HuH-7.5 (cell line): ENCODE results near the gene NAXD.
A peak's percentile ranks its signal among the peaks of the same experiment; 100 is the strongest.
"Not testable (repeated sequence)": the region's sequence is repeated elsewhere in the genome, so short reads cannot be mapped to it uniquely, and the experiment has no call there.

Experiments
- DNase-seq: peaks from one replicate; pipeline ENCODE4 v3.0.0; 2011; ENCODE audit warnings: low spot score

Gene NAXD

DNA sequence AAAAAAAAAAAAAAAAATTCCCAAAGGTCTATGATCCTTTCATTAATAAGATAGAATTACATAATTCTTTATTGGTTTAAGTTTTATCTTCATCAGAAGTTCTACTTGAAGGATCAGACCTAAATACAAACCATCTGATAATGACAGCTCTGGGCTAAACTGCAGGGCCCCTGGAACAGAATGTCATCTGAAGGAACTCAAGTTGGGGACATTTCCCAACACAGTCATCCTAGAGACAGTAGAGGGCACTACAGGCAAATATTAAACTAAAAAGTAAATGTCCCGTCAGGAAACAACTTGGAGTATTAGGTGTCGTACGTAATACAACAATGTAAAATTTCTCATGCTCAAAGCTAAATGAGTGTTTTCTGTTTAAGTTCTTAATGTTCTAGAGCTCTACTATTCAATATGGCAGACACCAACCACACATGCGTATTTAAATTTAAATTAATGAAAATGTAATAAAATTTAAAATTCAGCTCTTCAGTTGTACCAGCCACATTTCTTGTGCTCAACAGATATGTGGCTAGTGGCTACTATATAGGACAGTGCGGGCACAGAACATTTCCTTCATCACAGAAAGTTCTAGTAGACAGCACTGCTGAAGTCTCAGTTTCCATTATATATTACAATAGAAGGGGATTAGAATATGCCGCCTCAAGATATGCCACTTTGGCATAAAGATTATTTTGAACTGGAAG is 21.8 kb upstream of the NAXD start:
- DNase-seq: peak; percentile 41

DNA sequence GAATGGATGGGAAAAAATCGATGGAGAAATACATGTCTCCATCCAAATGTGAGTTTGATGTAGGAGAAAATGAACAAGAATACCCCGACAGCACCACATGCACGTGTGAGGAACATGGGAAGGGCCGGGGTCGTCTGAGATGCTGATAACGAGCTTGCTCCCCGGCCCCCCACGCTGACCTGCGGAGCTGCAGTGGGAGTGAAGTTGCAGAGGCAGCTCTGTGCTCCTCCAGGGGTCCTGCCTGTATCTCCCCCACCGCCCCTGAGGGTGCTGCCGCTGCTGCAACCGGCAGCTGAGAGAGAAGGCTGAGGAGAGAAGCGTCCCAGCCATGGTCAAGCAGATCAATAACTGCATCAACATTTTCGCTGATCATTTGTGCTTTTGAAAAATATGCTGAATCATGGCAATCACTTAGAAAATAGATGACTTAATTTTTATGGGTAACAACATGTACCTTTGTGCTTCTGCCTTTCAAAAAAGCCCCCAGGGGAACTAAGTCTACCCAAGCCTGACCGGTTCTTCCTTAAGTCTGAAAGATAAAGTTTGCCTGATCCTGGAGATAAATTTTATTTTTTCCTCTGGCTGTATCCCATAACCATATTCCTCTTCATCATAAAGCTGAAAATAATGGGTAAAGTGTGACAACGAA is 18.2 kb upstream of the NAXD start:
- no peak for DNase-seq

DNA sequence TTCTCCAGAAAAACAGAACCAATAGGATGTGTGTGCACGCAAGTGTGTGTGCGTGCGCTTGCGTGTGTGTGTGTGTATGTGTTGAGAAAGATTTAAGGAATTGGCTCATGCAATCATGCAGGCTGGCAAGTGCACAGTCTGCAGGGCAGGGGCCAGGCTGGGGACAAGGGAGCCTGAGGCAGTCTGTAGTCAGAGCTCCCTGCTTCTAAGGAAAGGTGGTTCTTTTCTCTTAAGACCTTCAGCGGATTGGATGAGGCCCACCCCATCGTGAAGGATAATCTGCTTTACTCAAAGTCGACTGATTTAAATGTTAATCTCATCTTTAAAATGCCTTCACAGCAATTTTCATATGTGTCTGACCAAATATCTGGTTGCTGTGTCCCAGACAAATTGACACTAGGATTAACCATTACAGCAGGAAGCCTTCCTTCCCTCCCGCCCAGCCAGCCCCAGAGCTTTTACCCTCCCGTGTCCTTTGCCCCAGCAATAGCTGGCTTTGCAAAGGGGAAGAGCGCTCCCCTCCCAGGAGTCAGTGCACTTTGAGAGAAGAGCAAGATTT is 15.0 kb upstream of the NAXD start:
- DNase-seq: no peak

DNA sequence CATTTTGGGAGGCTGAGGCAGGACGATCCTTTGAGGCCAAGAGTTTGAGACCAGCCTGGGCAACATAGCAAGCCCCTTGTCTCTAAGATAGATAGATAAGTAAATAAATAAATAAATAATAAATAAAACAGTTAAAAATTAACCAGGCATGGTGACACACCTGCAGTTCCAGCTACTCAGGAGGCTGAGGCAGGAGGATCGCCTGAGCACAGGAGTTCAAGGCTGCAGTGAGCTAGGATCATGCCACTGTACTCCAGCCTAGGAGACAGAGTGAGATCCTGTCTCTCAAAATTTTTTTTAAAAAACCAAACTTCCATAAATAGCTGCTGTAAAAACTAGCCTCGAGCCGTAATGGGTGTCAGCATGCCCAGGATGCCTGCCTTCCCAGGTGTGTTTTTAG is 14.4 kb upstream of the NAXD start:
- no peak for DNase-seq

DNA sequence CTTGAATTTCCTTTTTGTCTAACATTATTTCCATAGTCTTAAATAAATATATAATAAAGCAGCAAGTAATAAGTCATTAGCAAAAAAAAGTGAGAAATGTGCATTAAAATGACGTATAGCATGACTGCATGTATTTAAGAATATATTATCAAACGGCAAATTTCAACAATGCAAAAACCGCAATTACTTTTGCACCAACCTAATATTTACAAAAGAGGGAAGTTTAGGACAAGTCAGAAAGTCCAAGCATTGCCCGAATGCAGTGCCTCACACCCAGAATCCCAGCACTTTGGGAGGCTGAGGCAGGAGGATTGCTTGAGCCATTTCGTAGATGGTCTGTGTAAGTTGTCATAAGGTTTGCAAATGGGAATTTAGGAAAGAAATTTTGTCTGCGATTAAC is 10.2 kb upstream of the NAXD start:
- DNase-seq: no peak

DNA sequence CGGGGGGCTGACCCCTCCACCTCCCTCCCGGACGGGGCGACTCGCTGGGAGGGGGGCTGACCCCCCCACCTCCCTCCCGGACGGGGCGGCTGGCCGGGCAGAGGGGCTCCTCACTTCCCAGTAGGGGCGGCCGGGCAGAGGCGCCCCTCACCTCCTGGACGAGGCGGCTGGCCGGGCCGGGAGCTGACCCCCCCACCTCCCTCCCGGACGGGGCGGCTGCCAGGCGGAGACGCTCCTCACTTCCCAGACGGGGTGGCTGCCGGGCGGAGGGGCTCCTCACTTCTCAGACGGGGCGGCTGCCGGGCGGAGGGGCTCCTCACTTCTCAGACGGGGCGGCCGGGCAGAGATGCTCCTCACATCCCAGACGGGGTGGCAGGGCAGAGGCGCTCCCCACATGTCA is 9.1 kb upstream of the NAXD start:
- not testable (repeated sequence) for DNase-seq

DNA sequence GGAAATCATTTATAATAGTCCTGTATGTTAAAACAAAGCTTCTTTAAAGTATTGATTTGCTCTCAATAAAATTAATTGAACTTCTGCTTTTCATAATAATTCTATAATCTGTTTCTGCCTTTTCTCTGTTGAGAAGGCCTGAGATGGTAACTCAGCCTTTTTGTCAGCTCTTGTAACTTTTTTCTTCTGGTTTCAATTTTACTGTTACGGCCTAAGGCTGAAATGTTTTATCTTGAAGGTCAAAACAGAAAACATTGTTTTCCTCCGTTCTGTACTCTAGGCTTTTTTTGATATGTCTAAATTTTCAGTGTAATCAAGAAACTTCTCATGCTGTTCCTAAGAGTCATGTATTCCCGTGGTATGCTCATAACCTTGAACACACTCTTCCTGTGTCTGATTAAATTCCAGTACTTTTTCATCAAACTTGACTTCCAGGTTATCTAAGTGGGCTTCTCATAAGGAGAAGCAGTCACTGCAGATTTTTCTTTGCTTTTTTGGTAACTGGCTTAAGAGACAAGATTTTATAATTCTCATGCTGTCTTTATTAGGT is 7.6 kb upstream of the NAXD start:
- DNase-seq: no peak

DNA sequence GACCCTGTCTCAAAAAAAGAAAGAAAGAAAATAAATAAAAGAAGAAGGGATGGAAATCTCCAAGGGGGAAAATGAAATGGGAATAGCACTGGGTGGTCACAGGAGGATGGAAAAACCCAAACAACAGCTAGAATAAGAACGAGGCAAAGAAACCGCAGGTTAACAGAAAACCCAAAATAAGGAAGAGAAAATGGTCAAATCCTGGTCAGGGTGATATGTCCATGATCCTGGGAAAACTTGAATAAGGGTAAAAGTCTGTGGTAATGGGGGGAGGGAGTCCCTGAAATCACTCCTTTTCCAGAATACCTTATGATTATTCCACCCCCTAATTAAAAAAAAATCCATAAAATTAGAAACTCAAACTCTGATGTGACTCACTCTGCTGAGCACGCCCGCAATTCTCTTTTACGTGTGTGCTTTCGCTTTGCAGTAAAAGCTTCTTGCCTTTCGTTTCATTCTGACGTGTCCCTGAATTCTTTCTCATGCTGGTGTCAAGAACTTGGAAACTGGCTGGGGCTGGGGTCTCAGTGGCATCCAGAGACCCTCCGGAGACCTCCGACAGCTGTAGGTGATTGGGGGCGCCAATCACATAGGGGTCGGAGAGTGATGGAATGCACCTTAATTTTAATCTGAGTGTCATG is 4.3 kb upstream of the NAXD start:
- DNase-seq: no peak

DNA sequence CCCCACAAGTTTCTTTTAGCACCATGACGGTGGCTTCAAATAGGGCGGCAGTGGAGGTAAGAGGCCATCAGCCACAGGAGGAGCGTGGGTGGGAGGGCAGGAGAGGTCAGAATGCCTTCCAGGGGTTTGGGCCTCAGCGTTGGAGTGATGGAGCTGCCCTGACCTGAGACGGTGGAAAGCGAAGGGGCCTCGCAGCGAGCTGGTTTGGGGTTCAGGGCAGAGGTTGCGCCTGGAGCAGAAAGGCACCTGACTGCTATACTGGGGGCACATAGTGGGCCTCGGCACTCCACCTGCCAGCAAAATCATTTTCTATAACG is 382 bp upstream of the NAXD start:
- no peak for DNase-seq

DNA sequence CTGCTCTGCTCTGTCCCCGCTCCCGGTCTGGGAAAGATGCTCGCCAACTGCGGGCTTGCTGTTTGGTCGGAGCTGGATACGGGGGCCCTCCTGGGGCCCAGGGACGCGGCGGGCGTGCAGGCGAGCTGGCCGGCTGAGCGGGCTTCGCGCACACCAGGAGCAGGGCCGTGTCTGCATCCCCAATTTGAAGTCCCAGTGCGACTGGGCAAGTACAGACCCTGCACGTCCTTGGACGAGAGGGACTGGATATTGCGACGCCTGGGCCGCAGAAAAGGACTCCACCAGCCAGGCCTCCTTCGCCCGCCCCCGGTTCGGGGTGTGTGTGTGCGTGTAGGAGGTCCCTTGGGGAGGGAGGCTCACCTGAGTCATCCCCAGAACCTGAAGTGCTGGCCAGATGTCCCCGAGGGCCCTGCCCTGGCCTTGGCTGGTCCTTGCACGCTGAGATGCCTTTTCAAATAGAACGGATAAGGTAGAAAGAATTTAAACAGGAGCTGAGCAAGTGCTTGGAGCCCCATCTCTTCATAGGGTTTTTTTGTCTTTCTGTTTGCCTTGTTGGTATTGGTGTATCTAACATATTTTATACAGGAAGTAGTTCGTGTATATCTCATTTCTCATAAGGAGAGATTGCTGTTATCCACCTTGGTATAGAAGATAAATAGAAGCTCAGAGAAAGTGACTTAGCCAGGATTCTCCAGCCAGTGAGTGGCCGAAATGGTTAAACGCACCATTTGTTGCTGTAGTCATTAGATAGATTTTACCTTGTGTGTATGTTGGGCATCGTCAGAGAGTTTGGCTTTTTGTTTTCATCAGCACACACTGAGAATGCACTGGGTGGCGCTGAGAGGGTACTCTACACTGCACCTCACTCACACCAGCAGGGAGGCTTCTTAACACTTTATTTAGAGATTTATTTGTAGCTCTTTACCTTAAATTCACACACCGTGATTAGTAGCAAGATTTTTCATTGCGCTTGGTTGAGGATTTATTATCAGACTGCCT is 1.1 kb downstream of the NAXD start:
- DNase-seq: no peak

DNA sequence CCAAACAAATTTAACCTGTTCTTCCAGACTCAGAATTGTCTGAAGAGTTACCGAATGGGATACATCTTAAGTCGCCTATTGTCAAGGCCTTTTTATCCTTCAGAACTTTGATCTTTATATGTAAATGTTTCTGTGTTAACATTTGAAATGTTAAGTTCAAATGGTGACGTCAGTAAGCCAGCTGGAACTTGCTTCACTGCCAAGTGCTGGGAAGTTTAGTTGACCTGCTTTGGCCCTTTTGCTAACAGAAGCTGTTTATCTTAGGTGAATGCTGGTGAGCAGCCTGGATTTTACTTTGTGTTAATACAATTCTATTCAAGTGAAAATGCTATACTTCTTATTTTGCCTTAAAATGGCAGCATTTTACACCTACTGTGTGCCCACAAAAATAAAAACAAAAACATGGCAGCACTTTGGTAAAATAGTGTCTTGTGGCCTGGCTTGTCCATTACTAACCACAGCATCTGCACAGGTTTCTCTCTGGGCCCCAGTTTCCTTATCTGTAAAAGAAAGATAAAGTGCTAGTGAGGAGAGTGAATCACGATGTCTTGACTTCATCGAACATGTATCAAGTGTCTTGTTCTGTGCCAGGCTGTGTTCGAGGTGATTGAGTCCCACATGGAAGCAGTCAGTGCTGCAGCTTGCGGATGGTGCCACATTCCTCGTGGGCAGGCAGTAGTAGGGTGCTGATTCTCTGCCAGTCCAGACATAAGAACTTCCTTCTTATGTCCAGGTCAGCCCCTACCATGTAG is 2.2 kb downstream of the NAXD start:
- no peak for DNase-seq

DNA sequence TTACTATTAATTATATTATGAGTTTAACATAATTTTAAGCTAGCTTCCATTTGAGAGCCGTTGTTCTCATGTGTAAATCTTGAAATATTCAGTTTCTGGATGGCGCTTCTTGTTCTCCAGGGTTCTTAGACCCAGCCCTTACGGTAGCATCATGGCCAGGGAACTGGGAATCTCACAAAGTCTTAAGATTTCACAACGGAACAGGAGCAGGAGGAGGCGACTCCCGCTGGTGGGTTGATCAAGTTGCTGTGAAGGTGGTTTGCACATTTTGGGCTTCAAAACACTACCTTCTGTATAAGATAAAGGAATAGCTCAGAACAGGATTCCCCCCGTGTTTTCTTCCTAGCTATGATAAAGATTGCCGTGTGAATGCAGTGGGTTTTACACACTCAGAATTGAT is 2.8 kb downstream of the NAXD start:
- DNase-seq: no peak

DNA sequence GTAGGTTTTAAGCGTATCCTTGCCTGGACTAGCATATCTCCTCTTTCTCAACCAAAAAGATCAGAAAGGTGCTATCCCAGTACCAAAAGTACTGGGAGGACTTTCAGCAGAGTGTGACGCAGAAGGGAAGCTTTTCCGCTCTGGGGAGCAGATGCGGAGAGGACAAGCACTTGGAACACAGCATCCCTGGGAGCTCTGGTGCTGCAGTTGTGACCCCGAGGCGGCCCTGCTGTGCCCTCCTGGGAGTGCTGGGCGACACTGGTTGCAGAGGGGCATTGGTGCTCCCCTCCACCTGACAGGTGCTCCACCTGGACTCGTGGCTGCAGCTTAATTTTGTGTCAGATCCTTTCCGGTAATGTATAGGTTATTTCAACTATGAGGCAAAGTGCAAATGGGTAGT is 3.4 kb downstream of the NAXD start:
- DNase-seq: no peak

DNA sequence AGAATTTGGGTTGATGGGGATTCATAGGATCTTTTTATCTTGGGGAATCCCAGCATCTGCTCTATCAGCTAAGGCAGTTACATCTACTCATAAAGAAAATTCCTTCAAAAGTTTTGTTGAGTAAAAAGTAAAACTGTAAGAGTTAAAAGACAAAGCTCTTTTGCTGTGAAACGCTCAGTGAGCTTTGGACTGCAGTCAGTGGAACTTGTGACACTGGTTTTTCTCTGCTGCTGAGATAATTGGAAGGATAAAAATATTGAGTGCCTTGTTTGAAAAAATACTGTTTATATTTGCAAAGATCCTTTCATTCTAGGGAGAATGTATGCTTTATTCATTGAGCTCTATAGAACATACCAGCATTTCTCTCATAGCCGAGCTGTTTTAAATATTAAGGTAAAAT is 5.3 kb downstream of the NAXD start:
- DNase-seq: no peak

DNA sequence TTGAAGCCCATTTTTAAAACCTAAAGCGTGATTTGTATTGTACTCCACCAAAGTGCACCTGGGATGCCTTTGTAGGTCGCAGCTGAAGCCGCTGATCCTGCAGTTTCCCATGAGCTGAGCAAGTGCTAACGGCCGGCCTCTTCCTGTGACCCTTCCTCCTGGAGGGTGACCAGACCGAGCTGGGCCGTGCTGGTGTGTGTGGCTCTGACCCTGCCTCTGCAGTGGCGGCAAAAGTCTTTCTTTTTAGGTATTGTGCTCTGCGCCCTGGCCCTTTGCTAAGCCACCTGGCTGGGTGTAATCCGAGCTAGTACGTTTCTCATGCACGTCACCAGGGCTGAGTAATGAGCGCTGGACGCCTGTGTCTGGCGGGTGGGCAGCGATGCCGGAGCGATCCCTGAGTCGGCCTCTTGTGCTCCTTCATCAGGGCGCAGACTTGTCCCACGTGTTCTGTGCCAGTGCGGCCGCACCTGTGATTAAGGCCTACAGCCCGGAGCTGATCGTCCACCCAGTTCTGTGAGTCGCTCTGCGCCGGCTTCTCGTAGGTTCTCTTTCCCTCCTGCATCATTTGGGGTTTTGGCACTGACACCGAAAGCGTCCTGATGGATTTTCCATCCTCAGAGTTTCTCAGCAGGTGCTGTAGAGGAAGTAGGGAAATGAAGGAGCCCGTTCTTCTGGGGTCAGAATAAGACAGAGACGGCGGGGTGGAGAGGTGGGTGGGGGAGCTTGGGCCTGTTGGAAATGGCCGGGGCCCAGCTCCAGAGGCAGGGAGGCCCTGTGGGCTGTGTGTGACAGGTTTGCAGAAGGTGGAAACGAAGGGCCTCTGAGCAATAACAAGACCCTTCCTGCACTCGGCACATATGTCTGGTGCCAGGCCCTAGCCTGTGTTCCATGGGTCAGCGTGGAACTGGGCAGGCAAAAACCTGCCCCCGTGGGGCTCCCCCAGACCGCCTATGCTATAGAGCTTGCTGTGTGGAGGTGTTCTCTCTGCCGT is 9.7 kb downstream of the NAXD start:
- DNase-seq: no peak

DNA sequence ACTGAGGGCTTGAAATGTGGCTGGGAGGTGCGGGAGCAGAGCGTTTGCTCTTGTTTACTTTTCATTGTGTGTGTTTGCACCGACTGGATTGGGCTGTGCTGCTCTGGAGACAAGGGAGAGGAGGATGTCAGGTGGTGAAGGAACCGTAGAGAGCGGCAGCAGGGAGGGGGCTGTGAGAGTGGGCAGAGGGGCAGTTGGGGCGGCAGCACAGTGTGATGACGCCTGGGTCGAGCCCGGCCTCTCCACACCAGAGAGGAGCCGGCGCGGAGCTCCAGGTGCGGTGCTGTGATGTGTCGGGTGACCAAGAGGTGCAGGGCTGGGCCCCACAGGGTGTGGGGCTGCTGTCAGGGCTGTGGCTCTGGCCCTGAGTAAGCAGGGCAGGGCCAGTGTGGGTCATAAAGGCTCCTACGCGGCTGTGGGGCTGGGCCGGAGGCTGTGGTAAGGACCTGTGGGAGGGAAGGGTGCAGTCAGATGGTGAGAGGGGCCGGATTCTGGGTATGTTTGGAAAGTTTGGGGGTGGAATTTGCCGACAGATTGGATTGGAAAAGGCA is 10.5 kb downstream of the NAXD start:
- no peak for DNase-seq

DNA sequence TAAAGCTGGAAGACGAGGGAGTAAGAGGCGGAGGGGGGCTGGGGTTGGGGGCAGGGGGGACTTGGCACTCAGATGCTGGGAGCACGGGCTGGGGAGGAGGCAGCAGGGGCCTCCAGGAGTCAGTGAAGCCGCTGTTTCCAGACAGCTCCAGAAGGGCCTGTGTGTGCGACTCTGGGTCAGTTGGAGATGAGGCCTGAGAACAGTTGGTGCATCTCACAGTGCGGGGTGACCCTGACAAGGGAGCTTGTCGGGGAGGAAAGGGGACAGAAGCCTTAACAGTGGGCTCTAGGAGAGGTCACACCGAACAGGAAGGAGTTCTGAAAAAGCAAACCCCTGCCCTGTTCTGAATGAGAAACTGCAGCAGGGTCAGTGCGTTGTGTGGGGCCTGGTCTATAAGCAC is 11.2 kb downstream of the NAXD start:
- no peak for DNase-seq

DNA sequence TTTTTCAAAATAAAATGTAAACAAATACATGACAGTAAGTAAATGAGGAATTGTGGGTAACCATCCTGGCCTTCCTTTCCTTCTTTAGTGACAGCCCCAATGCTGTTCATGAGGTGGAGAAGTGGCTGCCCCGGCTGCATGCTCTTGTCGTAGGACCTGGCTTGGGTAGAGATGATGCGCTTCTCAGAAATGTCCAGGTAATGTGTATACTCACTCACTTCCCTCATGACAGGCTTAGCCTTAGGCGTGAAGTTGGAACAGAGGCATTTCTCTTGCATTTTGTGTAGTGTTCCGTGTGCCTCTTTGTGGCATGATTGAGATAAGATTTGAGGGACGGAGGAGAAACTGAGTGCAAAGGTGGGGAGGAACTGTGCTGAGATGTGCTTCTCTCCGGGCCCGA is 12.0 kb downstream of the NAXD start:
- DNase-seq: no peak

DNA sequence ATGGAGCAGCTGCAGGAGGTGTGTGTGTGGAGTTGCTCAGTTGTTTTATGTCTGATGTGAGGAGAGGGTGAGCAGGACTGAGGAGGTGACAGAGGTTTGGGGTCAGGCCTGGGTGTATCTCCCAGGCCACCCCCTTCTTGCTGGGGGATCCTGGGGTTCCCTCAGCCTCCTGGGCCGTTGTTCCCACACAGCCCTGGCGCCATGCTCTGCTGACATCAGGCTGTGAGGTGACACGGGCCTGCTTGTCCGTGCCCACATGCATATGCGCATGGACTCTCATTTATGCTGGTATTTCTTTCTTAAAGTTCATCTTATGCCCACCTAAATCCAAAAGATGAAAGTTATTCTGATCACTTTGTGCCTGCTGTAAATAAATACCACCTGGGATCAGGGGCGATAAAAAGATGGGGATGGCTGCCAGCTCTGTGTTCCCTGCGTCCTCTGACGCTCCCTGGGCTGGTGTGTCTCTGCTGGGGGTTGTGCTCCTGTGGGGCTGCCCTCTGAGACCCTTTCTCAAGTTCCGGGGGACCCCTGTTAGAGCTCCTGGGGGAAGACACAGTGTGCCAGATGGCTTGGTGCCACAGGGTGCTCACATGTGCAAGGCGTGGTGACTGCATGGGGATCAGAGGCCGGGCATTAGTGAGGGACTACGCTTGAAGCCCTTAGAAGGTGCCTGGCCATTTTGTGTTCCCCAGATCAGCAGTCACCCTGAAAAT is 12.6 kb downstream of the NAXD start:
- no peak for DNase-seq
